NT2/D1 (cell line): ENCODE measurements around the gene GIMAP8.

Source experiments
- YY1 ChIP-seq: IDR thresholded peaks from 2 replicates; pipeline ENCODE4 v1.6.1; 2011; ENCODE audit not compliant: insufficient read length, insufficient read depth
- ZNF274 ChIP-seq: IDR thresholded peaks from 2 replicates; pipeline ENCODE4 v1.6.1; 2011; ENCODE audit warnings: mild to moderate bottlenecking, low read depth, low read length

- TF ChIP-seq YY1 (no peak), ZNF274 (no peak)
Measured at GRCh38 chr7:150442811-150443210, 7.6 kb upstream of the GIMAP8 start.
